Psoas muscle (tissue), 8 donors: ENCODE data around the gene CSKMT. TPM values are rescaled to one million over a fixed set of nuclear protein-coding genes. Genes with fewer than 3 reads are reported as not detected.

ENCODE experiments used
- ATAC-seq, 4 donors: fragments of 200-7000 bp; cut with Tn5 transposase; one replicate each; pipeline ENCODE4 v1.9.1; 2020; ENCODE audit warnings: moderate library complexity in 3 of 4, mild to moderate bottlenecking in 2 of 4
- DNase-seq, 2 donors: peaks; one replicate each; pipeline ENCODE4 v3.0.0-alpha.2; 2020
- H3K27ac ChIP-seq: fragments of 200-600 bp; one replicate; pipeline ENCODE4 v1.8.0; 2022
- H3K27me3 ChIP-seq, 3 donors: fragments of 200-600 bp in 1 of 3; one replicate each; pipeline versions ENCODE4 v1.6.1 to v1.8.0; 2013 to 2022; ENCODE audit warnings: low read length in 2 of 3, mild to moderate bottlenecking in 2 of 3, moderate library complexity in 1 of 3; ENCODE audit not compliant: insufficient read depth in 3 of 3
- H3K36me3 ChIP-seq, 2 donors: fragments of 200-600 bp in 1 of 2; one replicate each; pipeline versions ENCODE4 v1.6.1 to v1.8.0; 2013 to 2022; ENCODE audit warnings: low read depth in 1 of 2, mild to moderate bottlenecking in 1 of 2, moderate library complexity in 1 of 2; ENCODE audit not compliant: insufficient read depth in 1 of 2
- H3K4me1 ChIP-seq: fragments of 200-600 bp; one replicate; pipeline ENCODE4 v1.8.0; 2022
- H3K4me3 ChIP-seq: fragments of 200-600 bp; one replicate; pipeline ENCODE4 v1.8.0; 2022; ENCODE audit warnings: mild to moderate bottlenecking
- H3K9me3 ChIP-seq: fragments of 200-600 bp; one replicate; pipeline ENCODE4 v1.8.0; 2022
- WGBS, 3 donors: extraction: QIAGEN DNeasy Blood & Tissue Kit; methylation state at CpG; one replicate each; pipeline versions ENCODE4 v1.1.6 to v1.1.7; 2013; 5-methylcytosine and 5-hydroxymethylcytosine counted together
- intact Hi-C, 2 donors: fragments of 100-400 bp; cut with DNase I; formaldehyde crosslinking; loops; one replicate each; pipeline versions ENCODE4 v1.11.0 to v1.14.2; 2022
- polyA plus RNA-seq, 3 donors: library from polyadenylated mRNA; stranded (reverse); fragments of 200-250 nt; gene quantifications; one replicate each; pipeline ENCODE4 v1.2.3, GENCODE V29; 2013
- total RNA-seq, 4 donors: library from RNA; stranded (reverse); fragmentation: NEBNext Ultra II Directional in 2 of 4; extraction: Animal tissue kit (Norgen Biotek cat#: 25700) in 2 of 4; gene quantifications; one replicate each; pipeline versions ENCODE4 v1.2.1 to v1.2.4, GENCODE V29; 2021 to 2023
- TF ChIP-seq, protein P1 (sequence below): fragments of 200-600 bp; IDR thresholded peaks from one replicate; pipeline ENCODE4 v1.8.0; 2022; ENCODE audit warnings: antibody characterized with exemption
- donor health status: healthy with polysubstance abuse.
- donor health status: DM: no; HTN: no; CAD: no; lungs with moderate emphysema.
- donor health status: Bipolar disorder and iron deficiency.
- donor health status: healthy.
- donor health status: DM: yes; HTN: yes; CAD: no.
- donor health status: DM: no; HTN: no; CAD: no.
- donor health status: DM: no; HTN: no; CAD: no.
- donor health status: DM: yes; HTN: yes; CAD: no.

CSKMT gene
- total and polyA plus RNA-seq, 7 donors: 3.8 to 12.8 (median 8.0) TPM

DNA sequence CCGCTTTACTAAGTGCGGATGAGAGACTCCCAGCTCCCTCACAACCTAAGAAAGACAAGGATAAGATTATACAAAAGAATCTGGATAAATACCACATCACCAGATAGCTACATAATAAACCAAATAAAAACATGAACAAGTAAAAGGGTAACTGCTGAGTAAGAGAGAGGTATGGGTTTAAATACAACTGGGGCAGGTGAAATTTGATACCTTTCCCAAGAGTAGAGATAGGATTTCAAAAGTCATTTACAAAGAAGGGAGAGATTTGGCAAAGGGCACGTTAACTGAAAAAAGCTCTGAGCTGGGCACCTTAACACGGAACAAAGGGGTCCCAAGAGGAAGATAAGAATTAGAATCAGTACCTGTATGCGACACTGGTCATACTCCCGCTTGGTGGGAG lies 12.0 kb downstream of the CSKMT start:
- DNase-seq (no peak), ATAC-seq (peak in 1 of 4 donors; percentile 15)
- H3K27ac ChIP-seq: peak overlapping the region; percentile 91
- H3K4me3 ChIP-seq: peak overlapping the region; percentile 87
- no peaks in the 10 kb centered on the region for H3K27me3 ChIP-seq
- H3K4me1 ChIP-seq: peaks cover 45% of the 10 kb centered on the region
- no peaks in the 10 kb centered on the region for H3K9me3 ChIP-seq
- WGBS, 3 donors: 29 to 48% (median 40%) methylated on average over 6 of the region's 6 CpGs
- TF ChIP-seq, protein P1, sequence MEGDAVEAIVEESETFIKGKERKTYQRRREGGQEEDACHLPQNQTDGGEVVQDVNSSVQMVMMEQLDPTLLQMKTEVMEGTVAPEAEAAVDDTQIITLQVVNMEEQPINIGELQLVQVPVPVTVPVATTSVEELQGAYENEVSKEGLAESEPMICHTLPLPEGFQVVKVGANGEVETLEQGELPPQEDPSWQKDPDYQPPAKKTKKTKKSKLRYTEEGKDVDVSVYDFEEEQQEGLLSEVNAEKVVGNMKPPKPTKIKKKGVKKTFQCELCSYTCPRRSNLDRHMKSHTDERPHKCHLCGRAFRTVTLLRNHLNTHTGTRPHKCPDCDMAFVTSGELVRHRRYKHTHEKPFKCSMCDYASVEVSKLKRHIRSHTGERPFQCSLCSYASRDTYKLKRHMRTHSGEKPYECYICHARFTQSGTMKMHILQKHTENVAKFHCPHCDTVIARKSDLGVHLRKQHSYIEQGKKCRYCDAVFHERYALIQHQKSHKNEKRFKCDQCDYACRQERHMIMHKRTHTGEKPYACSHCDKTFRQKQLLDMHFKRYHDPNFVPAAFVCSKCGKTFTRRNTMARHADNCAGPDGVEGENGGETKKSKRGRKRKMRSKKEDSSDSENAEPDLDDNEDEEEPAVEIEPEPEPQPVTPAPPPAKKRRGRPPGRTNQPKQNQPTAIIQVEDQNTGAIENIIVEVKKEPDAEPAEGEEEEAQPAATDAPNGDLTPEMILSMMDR: no peak
- intact Hi-C loops: no loop called here
- H3K36me3 ChIP-seq: peaks cover 6 to 53% of the 10 kb centered on the region in 2 donors

DNA sequence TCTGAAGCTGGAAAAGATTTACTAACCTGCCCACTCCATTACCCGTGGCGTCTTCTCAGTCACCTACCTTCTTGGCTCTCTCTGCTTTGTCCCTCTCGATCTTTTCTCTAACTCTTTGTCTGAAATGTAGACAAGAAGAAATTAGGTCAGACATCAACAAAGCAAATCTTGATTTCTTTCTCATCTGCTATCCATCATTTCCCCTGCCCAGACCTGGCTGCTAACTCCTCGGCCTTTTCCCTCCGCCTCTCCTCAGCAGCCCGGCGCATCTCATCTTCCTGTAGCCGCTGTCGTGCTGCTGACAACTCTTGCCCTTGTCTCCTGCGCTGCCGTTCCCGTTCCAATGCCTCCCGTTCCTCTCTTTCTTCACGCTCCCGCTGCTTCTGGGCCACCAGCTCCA lies 12.6 kb downstream of the CSKMT start:
- H3K27me3 ChIP-seq: no peaks in the 10 kb centered on the region
- 63 to 75% (median 70%) methylated on average over 15 of the region's 15 CpGs for WGBS, 3 donors
- DNase-seq: no peak
- peaks cover 39% of the 10 kb centered on the region for H3K4me1 ChIP-seq
- H3K36me3 ChIP-seq: peaks cover 6 to 53% of the 10 kb centered on the region in 2 donors
- H3K9me3 ChIP-seq: no peaks in the 10 kb centered on the region
- intact Hi-C loops: no loop called here
- peak overlapping the region; percentile 87 for H3K4me3 ChIP-seq
- H3K27ac ChIP-seq: peak overlapping the region; percentile 91
- TF ChIP-seq, protein P1: no peak
- no peak for ATAC-seq

DNA sequence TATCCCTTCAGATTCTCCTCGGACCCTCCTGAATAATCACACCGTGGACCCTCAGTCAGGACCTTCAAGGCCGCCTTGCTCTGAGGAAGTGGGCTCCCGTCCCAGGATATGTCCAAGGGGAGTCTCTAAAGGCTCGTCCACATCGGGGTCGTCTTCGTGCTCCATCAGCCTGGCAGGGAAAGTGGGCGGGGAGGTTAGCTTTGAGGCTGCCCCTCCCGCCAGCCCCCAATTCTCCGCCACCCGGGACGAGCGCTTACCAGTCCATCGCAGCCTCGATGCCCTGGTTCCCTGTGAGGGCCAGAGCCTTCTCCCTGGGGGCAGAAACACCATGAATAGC lies 13.3 kb downstream of the CSKMT start:
- ATAC-seq (peak in 2 of 4 donors; percentile 0 to 7), DNase-seq (no peak)
- H3K36me3 ChIP-seq: peaks cover 6 to 48% of the 10 kb centered on the region in 2 donors
- H3K27ac ChIP-seq: peak overlapping the region; percentile 91
- no peaks in the 10 kb centered on the region for H3K9me3 ChIP-seq
- no peaks in the 10 kb centered on the region for H3K27me3 ChIP-seq
- TF ChIP-seq, protein P1: no peak
- peak overlapping the region; percentile 87 for H3K4me3 ChIP-seq
- 2 to 4% (median 2%) methylated on average over 16 of the region's 16 CpGs for WGBS, 3 donors
- peaks cover 32% of the 10 kb centered on the region for H3K4me1 ChIP-seq
- intact Hi-C loops: no loop called here

DNA sequence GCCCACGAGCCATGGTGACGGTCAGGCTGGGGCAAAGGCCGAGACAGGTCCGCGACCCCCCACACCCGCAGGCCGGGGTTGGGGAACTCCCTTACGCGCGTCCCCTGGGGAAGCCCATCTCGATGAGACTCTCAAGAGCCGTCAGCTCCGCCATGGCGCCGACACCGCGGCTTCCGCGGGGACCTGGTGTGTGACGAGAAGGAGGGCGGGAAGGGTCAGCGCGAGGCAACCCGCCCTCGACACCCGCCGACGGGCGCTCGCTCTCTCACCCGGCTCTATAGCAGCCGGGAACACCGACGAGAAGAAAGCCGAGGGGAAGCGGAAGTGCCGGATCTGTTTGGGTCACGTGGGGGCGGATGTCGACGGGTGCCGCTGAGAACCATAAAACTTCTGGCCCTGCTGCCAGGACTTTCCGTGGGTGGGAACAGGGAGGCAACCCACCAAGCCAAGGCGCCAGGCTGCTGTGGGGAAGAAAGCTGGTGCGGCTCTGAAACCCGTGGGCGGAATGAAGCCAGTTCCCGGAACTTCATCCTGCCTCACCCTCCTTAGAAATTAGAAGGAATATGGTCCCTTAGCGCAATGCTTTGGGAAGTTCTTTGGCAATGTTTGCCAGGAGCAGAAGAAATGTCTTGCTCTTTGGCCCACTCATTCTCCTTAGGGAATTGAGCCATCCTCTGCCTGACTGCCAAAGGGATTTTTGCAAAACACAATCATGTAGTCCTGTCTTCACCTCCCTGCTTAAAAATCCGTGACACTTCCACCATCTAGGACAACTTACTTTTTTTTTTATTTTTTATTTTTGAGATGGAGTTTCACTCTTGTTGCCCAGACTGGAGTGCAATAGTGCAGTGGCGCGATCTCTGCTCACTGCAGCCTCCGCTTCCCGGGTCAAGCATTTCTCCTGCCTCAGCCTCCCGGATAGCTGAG lies 13.9 kb downstream of the CSKMT start, which contains the start of gene UBXN1:
Gene UBXN1, minus strand, starts transcription at position 304 of the 927 bp plus-strand sequence. Its CDS starts 150 bp downstream, at position 154.
- Histone ChIP-seq H3K9me3 (no peaks in the 10 kb centered on the region), H3K27ac (peak within 1 kb of the TSS; percentile 91), H3K27me3 (no peaks in the 10 kb centered on the region), H3K4me3 (peak within 1 kb of the TSS; percentile 87), H3K36me3 (peaks cover 6 to 42% of the 10 kb centered on the region in 2 donors), H3K4me1 (peaks cover 32% of the 10 kb centered on the region)
- 1 to 3% (median 2%) methylated on average over 55 of the region's 55 CpGs for WGBS, 3 donors
- ATAC-seq: peak; percentile 88 to 93 (median 90)
- DNase-seq: peak; percentile 94 to 96
- intact Hi-C loops: no loop called here
- TF ChIP-seq, protein P1: no peak
